ENCODE data around the gene RBMXL3. TPM values are rescaled to one million over a fixed set of nuclear protein-coding genes. Genes with fewer than 3 reads are reported as not detected.

RBMXL3 gene
- total and polyA plus RNA-seq, 10 of the 15 experiments (the other 5 are each of a cell fraction or from before 2014, with no cell fraction given), result not detected

DNA sequence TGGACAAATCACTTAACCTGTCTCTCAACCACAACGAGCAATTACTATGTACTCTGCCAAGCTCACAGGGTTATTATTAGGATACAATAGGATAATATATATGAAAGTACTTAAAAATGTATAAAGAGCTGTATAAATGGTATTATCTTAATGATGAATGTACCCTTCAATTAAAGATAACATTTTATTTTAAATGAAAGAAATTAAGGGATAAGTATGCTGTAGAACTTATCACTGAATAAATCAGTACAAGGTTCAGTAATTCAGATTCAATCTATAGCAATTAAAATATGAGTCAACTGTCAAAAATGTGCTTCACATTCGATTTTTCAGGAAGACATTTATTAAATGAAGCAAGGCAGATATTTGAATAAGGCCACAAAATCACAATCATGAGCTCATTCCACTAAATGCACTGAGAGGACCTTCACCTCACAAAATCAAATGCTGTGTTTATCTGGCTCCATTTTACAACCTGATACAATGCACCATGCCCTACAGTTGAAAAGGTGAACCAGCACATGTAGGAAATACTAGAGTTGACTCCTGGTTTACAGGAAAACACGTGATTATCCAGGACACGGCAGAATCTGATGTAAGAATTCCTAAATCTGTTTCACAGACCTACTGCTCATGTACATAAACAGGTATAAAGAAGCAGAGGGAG, 40.3 kb downstream of the RBMXL3 start:
- no peak for DNase-seq (ENCODE audit: low read depth, low spot score)
- no peak for ATAC-seq
- no TSS peak for BruUV-seq (replicated peaks)
- intact Hi-C loops (cut with micrococcal nuclease; ENCODE audit: unreplicated experiment) (loop anchor here (10.0 kb wide), 1 partner anchor 335 kb away; the partner anchor contains the start of gene PLS3), in situ Hi-C loops (cut with MboI) (no loop called here)
- H3K27ac ChIP-seq (ENCODE audit: control insufficient read depth, insufficient read depth), result no peak overlapping the region
- H3K9ac ChIP-seq (ENCODE audit: control insufficient read depth, insufficient read depth, low read length), result no peak overlapping the region
- WGBS (ENCODE audit: insufficient coverage, insufficient replicate concordance, low lambda C conversion rate, missing lambda C conversion rate), result 1% methylated on average over 4 of the region's 4 CpGs
- ChIA-PET POLR2A (no interaction called here), RAD21 (ENCODE audit: unreplicated experiment) (no interaction called here), CTCF (no interaction called here), SMC1A (ENCODE audit: uncharacterized antibody, unreplicated experiment) (interaction anchor here (0.9 to 1.2 kb wide), 2 partner anchors 91 to 413 kb away, joined by 3 read pairs; no protein-coding TSS in a partner anchor)
- no peaks in the 10 kb centered on the region for H3K79me2 ChIP-seq (ENCODE audit: control insufficient read depth, insufficient read depth, low read length)
- no peak overlapping the region for H2AFZ ChIP-seq (ENCODE audit: control insufficient read depth, low read depth, low read length)
- no peaks in the 10 kb centered on the region for H3K4me1 ChIP-seq (ENCODE audit: control insufficient read depth, insufficient read depth, low read length)
- TF ChIP-seq SUZ12 (IDR thresholded peaks at IDR 0.05; ENCODE audit: unreplicated experiment) (no peak), PAX8 (IDR thresholded peaks at IDR 0.05) (no peak), SMARCA5 (IDR thresholded peaks at IDR 0.05) (no peak), YBX1 (IDR thresholded peaks at IDR 0.05) (no peak), DPF2 (IDR thresholded peaks at IDR 0.05) (no peak), POU2F2 (IDR thresholded peaks at IDR 0.05; ENCODE audit: borderline replicate concordance, low read depth, low read length) (no peak), FOXK2 (IDR thresholded peaks at IDR 0.05) (no peak), ETV6 (conservative IDR thresholded peaks at IDR 0.05 in 1 of 2, IDR thresholded peaks at IDR 0.05 in 1 of 2; ENCODE audit: borderline replicate concordance in 1 of 2, low read depth in 1 of 2) (no peak)
- TF ChIP-seq, protein P1, sequence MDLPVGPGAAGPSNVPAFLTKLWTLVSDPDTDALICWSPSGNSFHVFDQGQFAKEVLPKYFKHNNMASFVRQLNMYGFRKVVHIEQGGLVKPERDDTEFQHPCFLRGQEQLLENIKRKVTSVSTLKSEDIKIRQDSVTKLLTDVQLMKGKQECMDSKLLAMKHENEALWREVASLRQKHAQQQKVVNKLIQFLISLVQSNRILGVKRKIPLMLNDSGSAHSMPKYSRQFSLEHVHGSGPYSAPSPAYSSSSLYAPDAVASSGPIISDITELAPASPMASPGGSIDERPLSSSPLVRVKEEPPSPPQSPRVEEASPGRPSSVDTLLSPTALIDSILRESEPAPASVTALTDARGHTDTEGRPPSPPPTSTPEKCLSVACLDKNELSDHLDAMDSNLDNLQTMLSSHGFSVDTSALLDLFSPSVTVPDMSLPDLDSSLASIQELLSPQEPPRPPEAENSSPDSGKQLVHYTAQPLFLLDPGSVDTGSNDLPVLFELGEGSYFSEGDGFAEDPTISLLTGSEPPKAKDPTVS (IDR thresholded peaks at IDR 0.05; ENCODE audit: low read depth, low read length), result no peak
- TF ChIP-seq, protein P2, sequence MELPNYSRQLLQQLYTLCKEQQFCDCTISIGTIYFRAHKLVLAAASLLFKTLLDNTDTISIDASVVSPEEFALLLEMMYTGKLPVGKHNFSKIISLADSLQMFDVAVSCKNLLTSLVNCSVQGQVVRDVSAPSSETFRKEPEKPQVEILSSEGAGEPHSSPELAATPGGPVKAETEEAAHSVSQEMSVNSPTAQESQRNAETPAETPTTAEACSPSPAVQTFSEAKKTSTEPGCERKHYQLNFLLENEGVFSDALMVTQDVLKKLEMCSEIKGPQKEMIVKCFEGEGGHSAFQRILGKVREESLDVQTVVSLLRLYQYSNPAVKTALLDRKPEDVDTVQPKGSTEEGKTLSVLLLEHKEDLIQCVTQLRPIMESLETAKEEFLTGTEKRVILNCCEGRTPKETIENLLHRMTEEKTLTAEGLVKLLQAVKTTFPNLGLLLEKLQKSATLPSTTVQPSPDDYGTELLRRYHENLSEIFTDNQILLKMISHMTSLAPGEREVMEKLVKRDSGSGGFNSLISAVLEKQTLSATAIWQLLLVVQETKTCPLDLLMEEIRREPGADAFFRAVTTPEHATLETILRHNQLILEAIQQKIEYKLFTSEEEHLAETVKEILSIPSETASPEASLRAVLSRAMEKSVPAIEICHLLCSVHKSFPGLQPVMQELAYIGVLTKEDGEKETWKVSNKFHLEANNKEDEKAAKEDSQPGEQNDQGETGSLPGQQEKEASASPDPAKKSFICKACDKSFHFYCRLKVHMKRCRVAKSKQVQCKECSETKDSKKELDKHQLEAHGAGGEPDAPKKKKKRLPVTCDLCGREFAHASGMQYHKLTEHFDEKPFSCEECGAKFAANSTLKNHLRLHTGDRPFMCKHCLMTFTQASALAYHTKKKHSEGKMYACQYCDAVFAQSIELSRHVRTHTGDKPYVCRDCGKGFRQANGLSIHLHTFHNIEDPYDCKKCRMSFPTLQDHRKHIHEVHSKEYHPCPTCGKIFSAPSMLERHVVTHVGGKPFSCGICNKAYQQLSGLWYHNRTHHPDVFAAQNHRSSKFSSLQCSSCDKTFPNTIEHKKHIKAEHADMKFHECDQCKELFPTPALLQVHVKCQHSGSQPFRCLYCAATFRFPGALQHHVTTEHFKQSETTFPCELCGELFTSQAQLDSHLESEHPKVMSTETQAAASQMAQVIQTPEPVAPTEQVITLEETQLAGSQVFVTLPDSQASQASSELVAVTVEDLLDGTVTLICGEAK (IDR thresholded peaks at IDR 0.05; ENCODE audit: borderline replicate concordance), result no peak
- no peak for FAIRE-seq
- no peaks in the 10 kb centered on the region for H4K20me1 ChIP-seq (ENCODE audit: control insufficient read depth, insufficient read depth)
- H3K4me3 ChIP-seq, result no peak overlapping the region
- H3K9me3 ChIP-seq (replicated peaks; ENCODE audit: control insufficient read depth, insufficient read depth, low read length), result no peaks in the 10 kb centered on the region
- H3K27me3 ChIP-seq (replicated peaks in 1 of 2; ENCODE audit: control insufficient read depth in 2 of 2, insufficient read depth in 2 of 2, low read length in 1 of 2), result peaks cover 0 to 2% of the 10 kb centered on the region in 2 experiments; a peak in 1 of 4 replicates
- no peak overlapping the region for H3K4me2 ChIP-seq (ENCODE audit: control insufficient read depth, insufficient read depth)
- no peaks in the 10 kb centered on the region for H3K36me3 ChIP-seq (ENCODE audit: control insufficient read depth in 2 of 2, insufficient read depth in 2 of 2, low read length in 1 of 2)

Data from GM12878 (cell line).